Activated T-helper 2 cell treated with anti-CD3 and anti-CD28 coated beads, Interferon-gamma antibody, Interleukin-2, Interleukin-4, amounts not matched to agents 10 μg/mL and 5 μg/mL and 100 μg/mL, durations not matched to agents 14 hours and 24 hours and 36 hours (primary cell): ENCODE results near the gene HYAL4. TPM values are rescaled to one million over a fixed set of nuclear protein-coding genes. Genes with fewer than 3 reads are reported as not detected.
"Not testable (repeated sequence)": the region's sequence is repeated elsewhere in the genome, so short reads cannot be mapped to it uniquely, and the experiment has no call there.

Experiments
- DNase-seq: peaks from one replicate; pipeline ENCODE4 v3.0.0; 2021; ENCODE audit warnings: low spot score
- H3K27ac Mint-ChIP-seq: one replicate; pipeline ENCODE4 v1.8.0; 2021; ENCODE audit warnings: mixed read lengths
- H3K27me3 Mint-ChIP-seq: one replicate; pipeline ENCODE4 v1.8.0; 2021; ENCODE audit warnings: low read depth, mixed read lengths
- H3K36me3 Mint-ChIP-seq: one replicate; pipeline ENCODE4 v1.8.0; 2021; ENCODE audit warnings: low read depth, mixed read lengths
- H3K4me1 Mint-ChIP-seq: one replicate; pipeline ENCODE4 v1.8.0; 2021; ENCODE audit warnings: low read depth, mixed read lengths
- H3K4me3 Mint-ChIP-seq: one replicate; pipeline ENCODE4 v1.8.0; 2021; ENCODE audit warnings: low read depth, mild to moderate bottlenecking, moderate library complexity, mixed read lengths
- H3K9me3 Mint-ChIP-seq: one replicate; pipeline ENCODE4 v1.8.0; 2021; ENCODE audit warnings: mixed read lengths
- intact Hi-C: fragments of 100-400 bp; cut with micrococcal nuclease; formaldehyde crosslinking; loops from one replicate; pipeline ENCODE4 v1.15.1; 2023
- total RNA-seq: library from RNA; stranded (reverse); gene quantifications from 2 replicates; pipeline ENCODE4 v1.2.3, GENCODE V29; 2022

Gene HYAL4, protein sequence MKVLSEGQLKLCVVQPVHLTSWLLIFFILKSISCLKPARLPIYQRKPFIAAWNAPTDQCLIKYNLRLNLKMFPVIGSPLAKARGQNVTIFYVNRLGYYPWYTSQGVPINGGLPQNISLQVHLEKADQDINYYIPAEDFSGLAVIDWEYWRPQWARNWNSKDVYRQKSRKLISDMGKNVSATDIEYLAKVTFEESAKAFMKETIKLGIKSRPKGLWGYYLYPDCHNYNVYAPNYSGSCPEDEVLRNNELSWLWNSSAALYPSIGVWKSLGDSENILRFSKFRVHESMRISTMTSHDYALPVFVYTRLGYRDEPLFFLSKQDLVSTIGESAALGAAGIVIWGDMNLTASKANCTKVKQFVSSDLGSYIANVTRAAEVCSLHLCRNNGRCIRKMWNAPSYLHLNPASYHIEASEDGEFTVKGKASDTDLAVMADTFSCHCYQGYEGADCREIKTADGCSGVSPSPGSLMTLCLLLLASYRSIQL
- total RNA-seq, result not detected in 2 replicates

DNA sequence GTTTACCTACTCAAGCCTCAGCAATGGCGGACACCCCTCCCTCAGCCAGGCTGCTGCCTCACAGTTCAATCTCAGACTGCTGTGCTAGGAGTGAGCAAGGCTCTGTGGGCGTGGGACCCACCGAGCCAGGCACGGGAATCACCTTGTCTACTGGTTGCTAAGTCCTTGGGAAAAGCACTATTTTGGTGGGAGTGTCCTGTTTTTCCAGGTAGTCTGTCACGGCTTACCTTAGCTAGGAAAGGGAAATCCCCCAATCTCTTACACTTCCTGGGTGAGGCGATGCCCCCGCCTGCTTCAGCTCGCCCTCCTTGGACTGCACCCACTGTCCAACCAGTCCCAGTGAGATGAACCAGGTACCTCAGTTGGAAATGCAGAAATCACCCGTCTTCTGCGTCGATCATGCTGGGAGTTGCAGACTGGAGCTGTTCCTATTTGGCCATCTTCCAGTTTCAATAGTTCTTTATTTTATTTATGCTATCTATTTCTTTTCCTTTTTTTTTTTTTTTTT, at the start of gene HYAL4:
TSS of gene HYAL4 (plus strand) at position 458 of the 508 bp plus-strand sequence. CDS start 23,105 bp downstream, outside the sequence.
- Mint-ChIP-seq H3K27ac (no peak within 1 kb of the TSS), H3K4me3 (no peak within 1 kb of the TSS), H3K9me3 (no peaks in the 10 kb centered on the region), H3K27me3 (peaks cover 7% of the 10 kb centered on the region), H3K36me3 (no peaks in the 10 kb centered on the region), H3K4me1 (no peaks in the 10 kb centered on the region)
- intact Hi-C loops, result no loop called here
- DNase-seq, result no peak

GRCh38 chr7:123795917-123796316, 49.1 kb upstream of the HYAL4 start:
- Mint-ChIP-seq H3K9me3 (no peaks in the 10 kb centered on the region), H3K27ac (no peak overlapping the region), H3K27me3 (no peaks in the 10 kb centered on the region), H3K4me3 (no peak overlapping the region), H3K36me3 (no peaks in the 10 kb centered on the region), H3K4me1 (no peaks in the 10 kb centered on the region)
- DNase-seq, result no peak
- intact Hi-C loops, result no loop called here

DNA sequence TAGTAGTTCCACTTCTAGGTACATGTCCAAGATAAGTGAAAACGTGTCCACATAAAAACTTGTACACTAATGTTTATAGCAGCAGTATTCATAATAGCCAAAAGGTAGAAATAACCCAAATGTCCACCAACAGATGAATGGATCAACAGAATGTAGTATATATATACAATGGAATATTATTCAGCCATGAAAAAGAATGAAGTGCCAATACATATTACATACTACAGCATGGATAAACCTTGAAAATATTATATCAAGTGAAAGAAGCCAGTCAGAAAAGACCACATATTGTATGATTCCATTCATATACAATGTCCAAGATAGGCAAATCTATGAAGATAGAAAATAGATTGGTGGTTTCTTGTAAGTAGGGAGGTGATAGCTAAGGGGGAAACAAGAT, 48.4 kb upstream of the HYAL4 start:
- intact Hi-C loops, result no loop called here
- DNase-seq, result no peak
- H3K4me3 Mint-ChIP-seq, result no peak overlapping the region
- H3K27ac Mint-ChIP-seq, result no peak overlapping the region
- H3K4me1 Mint-ChIP-seq, result no peaks in the 10 kb centered on the region
- H3K36me3 Mint-ChIP-seq, result no peaks in the 10 kb centered on the region
- H3K27me3 Mint-ChIP-seq, result no peaks in the 10 kb centered on the region
- H3K9me3 Mint-ChIP-seq, result no peaks in the 10 kb centered on the region

DNA sequence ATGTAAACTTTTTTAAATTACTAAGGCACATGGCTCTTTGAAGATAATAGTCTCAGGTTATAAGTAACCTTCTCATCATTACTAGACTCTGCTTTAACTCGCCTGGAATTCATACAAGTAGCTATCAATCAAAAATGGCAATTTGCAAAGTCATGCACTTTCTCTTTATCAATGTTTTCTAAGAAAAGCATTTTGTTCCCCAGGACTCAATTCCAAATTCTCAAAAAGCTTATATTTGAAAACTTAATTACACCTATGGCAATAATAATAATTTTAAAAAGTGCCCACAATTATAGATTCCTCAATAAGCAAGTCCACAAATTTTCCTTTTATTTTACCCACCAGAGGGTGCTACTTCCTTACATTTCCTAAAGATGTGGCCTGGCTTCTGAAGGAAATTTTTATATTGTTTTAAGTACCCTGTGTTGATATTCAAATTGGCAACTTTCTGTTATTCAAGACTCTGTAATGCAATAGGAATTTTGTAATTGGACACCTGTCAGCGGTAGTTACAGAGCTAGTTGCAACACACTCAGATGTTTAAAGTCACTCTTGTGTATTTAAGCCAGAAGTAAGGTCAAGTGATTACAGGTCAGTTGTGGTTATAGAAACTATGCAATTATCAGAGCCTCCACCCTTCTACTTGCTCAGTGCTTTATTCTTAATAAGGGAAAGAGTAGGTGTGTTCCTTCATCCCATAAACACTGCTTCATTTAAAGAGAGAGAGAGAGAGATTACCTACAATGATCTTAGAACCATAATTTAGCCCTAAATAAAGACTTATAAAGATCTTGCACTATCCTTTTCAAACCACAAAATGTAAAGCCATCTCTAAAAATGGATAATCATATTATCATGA, 47.1 kb upstream of the HYAL4 start:
- Mint-ChIP-seq H3K9me3 (no peaks in the 10 kb centered on the region), H3K27me3 (no peaks in the 10 kb centered on the region), H3K4me1 (no peaks in the 10 kb centered on the region), H3K27ac (no peak overlapping the region), H3K4me3 (no peak overlapping the region), H3K36me3 (no peaks in the 10 kb centered on the region)
- DNase-seq, result no peak
- intact Hi-C loops, result loop anchor here (1.0 kb wide), 1 partner anchor 67 kb away; no protein-coding TSS in a partner anchor

- no peak for DNase-seq
- no peaks in the 10 kb centered on the region for H3K36me3 Mint-ChIP-seq
- no peak overlapping the region for H3K27ac Mint-ChIP-seq
- peaks cover 3% of the 10 kb centered on the region for H3K27me3 Mint-ChIP-seq
- no peaks in the 10 kb centered on the region for H3K9me3 Mint-ChIP-seq
- H3K4me3 Mint-ChIP-seq, result no peak overlapping the region
- intact Hi-C loops, result loop anchor here (1.0 kb wide), 1 partner anchor 67 kb away; no protein-coding TSS in a partner anchor
- no peaks in the 10 kb centered on the region for H3K4me1 Mint-ChIP-seq
These were observed 46.3 kb upstream of the HYAL4 start for GRCh38 chr7:123798532-123799188.

- DNase-seq, result no peak
- H3K4me3 Mint-ChIP-seq, result no peak overlapping the region
- no peaks in the 10 kb centered on the region for H3K4me1 Mint-ChIP-seq
- peaks cover 5% of the 10 kb centered on the region for H3K27me3 Mint-ChIP-seq
- no peaks in the 10 kb centered on the region for H3K36me3 Mint-ChIP-seq
- H3K27ac Mint-ChIP-seq, result no peak overlapping the region
- intact Hi-C loops, result no loop called here
- H3K9me3 Mint-ChIP-seq, result no peaks in the 10 kb centered on the region
These were observed 42.7 kb upstream of the HYAL4 start for GRCh38 chr7:123802249-123802648.

DNA sequence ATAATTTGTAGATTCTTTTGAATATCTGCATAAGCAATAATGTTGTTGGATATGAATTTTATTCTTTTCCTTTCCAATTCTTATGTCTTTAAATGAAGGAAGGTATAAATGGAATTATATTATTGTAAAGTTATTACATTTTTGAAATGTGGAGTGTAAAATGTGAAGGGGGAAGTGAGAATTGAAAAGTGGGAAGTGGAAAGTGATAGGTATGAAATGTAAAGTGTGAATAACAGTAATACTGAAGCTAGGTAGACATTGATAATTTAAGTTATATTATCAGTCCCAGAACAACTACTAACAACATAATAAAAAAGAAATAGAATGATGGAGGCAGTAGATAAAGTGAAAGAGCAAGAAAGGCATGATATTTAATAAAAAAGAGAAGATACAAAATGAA, 39.7 kb upstream of the HYAL4 start:
- no peak for DNase-seq
- no peaks in the 10 kb centered on the region for H3K36me3 Mint-ChIP-seq
- H3K4me3 Mint-ChIP-seq, result no peak overlapping the region
- H3K4me1 Mint-ChIP-seq, result no peaks in the 10 kb centered on the region
- intact Hi-C loops, result no loop called here
- H3K27me3 Mint-ChIP-seq, result peaks cover 5% of the 10 kb centered on the region
- H3K27ac Mint-ChIP-seq, result no peak overlapping the region
- no peaks in the 10 kb centered on the region for H3K9me3 Mint-ChIP-seq

DNA sequence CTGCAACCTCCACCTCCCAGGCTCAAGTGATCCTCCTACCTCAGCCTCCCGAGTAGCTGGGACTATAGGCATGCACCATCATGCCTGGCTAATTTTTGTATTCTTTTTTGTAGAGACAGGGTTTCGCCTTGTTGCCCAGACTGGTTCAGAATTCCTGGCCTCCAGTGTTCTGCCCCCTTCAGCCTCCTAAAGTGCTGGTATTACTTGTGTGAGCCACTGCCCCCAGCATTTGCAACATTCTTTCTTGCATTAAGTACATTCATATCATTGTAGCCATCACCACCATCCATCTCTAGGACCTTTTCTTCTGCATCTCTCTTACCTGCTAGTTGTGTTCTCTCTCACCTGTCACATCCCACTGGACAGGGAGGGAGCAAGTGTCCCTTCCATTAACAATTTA, 35.5 kb upstream of the HYAL4 start:
- DNase-seq, result no peak
- Mint-ChIP-seq H3K27me3 (peaks cover 4% of the 10 kb centered on the region), H3K36me3 (no peaks in the 10 kb centered on the region), H3K4me1 (no peaks in the 10 kb centered on the region), H3K4me3 (no peak overlapping the region), H3K9me3 (no peaks in the 10 kb centered on the region), H3K27ac (no peak overlapping the region)
- intact Hi-C loops, result no loop called here

GRCh38 chr7:123811056-123811455, 33.9 kb upstream of the HYAL4 start:
- H3K27me3 Mint-ChIP-seq, result peaks cover 5% of the 10 kb centered on the region

GRCh38 chr7:123816916-123817315, 28.1 kb upstream of the HYAL4 start:
- Mint-ChIP-seq H3K27me3 (peaks cover 12% of the 10 kb centered on the region), H3K9me3 (no peaks in the 10 kb centered on the region), H3K36me3 (no peaks in the 10 kb centered on the region), H3K4me3 (no peak overlapping the region), H3K4me1 (no peaks in the 10 kb centered on the region), H3K27ac (no peak overlapping the region)
- intact Hi-C loops, result no loop called here
- no peak for DNase-seq

More at GRCh38 chr7:123811056-123811455, 33.9 kb upstream of the HYAL4 start:
- Mint-ChIP-seq H3K9me3 (no peaks in the 10 kb centered on the region), H3K4me3 (no peak overlapping the region), H3K36me3 (no peaks in the 10 kb centered on the region), H3K27ac (no peak overlapping the region), H3K4me1 (no peaks in the 10 kb centered on the region)
- DNase-seq, result no peak
- intact Hi-C loops, result no loop called here

GRCh38 chr7:123819001-123819400, 26.0 kb upstream of the HYAL4 start:
- no peak for DNase-seq
- H3K4me3 Mint-ChIP-seq, result no peak overlapping the region
- H3K27ac Mint-ChIP-seq, result no peak overlapping the region
- intact Hi-C loops, result no loop called here
- H3K36me3 Mint-ChIP-seq, result no peaks in the 10 kb centered on the region
- H3K9me3 Mint-ChIP-seq, result no peaks in the 10 kb centered on the region
- H3K27me3 Mint-ChIP-seq, result peaks cover 12% of the 10 kb centered on the region
- peaks cover 6% of the 10 kb centered on the region for H3K4me1 Mint-ChIP-seq

- DNase-seq, intact Hi-C loops, H3K4me3 Mint-ChIP-seq, H3K36me3 Mint-ChIP-seq, H3K9me3 Mint-ChIP-seq, H3K27ac Mint-ChIP-seq: not testable (repeated sequence)
- Mint-ChIP-seq H3K4me1 (peaks cover 13% of the 10 kb centered on the region), H3K27me3 (peaks cover 11% of the 10 kb centered on the region)
These were observed 25.2 kb upstream of the HYAL4 start for GRCh38 chr7:123819795-123820194.
